Glutamatergic neuron (in vitro differentiated cells): ENCODE results near the gene FAM187B. TPM values are rescaled to one million over a fixed set of nuclear protein-coding genes. Genes with fewer than 3 reads are reported as not detected.

ENCODE experiments used
- total RNA-seq: library from RNA; stranded (reverse); fragmentation: NEBNext Ultra II Directional; extraction: Animal tissue kit (Norgen Biotek cat#: 25700); gene quantifications from one replicate; pipeline ENCODE4 v1.2.1, GENCODE V29; 2021; ENCODE audit not compliant: unreplicated experiment

FAM187B gene
- total RNA-seq, 1 donor from 2014 or later, result not detected

Other genes starting within 250 kb of the FAM187B start
- gene GRAMD1A, start 228.4 kb downstream of the FAM187B start, total RNA-seq, result 220 TPM
- gene SCN1B, start 198.3 kb downstream of the FAM187B start, total RNA-seq, result 12.0 TPM
- 0.29 TPM for gene HPN, start 187.0 kb downstream of the FAM187B start, total RNA-seq
- gene FXYD3, start 112.9 kb downstream of the FAM187B start, total RNA-seq, result not detected
- 14.4 TPM for gene LGI4, start 93.7 kb downstream of the FAM187B start, total RNA-seq
- gene FXYD1, start 89.9 kb downstream of the FAM187B start, total RNA-seq, result not detected
- 22.3 TPM for gene FXYD7, start 85.5 kb downstream of the FAM187B start, total RNA-seq
- gene FXYD5, start 74.0 kb downstream of the FAM187B start, total RNA-seq, result 5.3 TPM
- gene LSR, start 20.3 kb upstream of the FAM187B start, total RNA-seq, result 5.4 TPM
- gene USF2, start 40.2 kb upstream of the FAM187B start, total RNA-seq, result 132 TPM
- not detected for gene HAMP, start 53.8 kb upstream of the FAM187B start, total RNA-seq
- gene MAG, start 63.4 kb upstream of the FAM187B start, total RNA-seq, result not detected
- gene CD22, start 100.4 kb upstream of the FAM187B start, total RNA-seq, result not detected
- not detected for gene FFAR1, start 119.2 kb upstream of the FAM187B start, total RNA-seq
- gene FFAR3, start 129.7 kb upstream of the FAM187B start, total RNA-seq, result not detected
- not detected for gene GPR42, start 142.3 kb upstream of the FAM187B start, total RNA-seq
- not detected for gene FFAR2, start 219.5 kb upstream of the FAM187B start, total RNA-seq